K562 (cell line): ENCODE data around the gene BRPF1.

Experiments
- BACH1 ChIP-seq: fragments of 200-800 bp; sonication (Bioruptor generic); IDR thresholded peaks from 2 replicates; pipeline ENCODE4 v1.6.1; 2016; ENCODE audit warnings: missing genetic modification characterization, missing compliant biosample characterization
- BHLHE40 ChIP-seq: IDR thresholded peaks from 2 replicates; pipeline ENCODE4 v1.6.1; 2011; ENCODE audit warnings: low read length, improper control_type of control experiment
- CTCF ChIP-seq, 3 experiments: IDR thresholded peaks in 2 of 3; conservative IDR thresholded peaks in 1 of 3; 2 replicates each; pipeline ENCODE4 v1.5.1; 2011 to 2012; ENCODE audit warnings: low read length in 3 of 3, mild to moderate bottlenecking in 3 of 3, control low read depth in 2 of 3, improper control_type of control experiment in 1 of 3, inconsistent platforms in 1 of 3, low read depth in 1 of 3, mixed read lengths in 1 of 3, moderate library complexity in 1 of 3; ENCODE audit not compliant: insufficient read depth in 2 of 3
- MYC ChIP-seq, 2 experiments: fragments of 250-450 bp in 1 of 2; sonication (Bioruptor Pico) in 1 of 2; IDR thresholded peaks; 2 replicates each; pipeline versions ENCODE4 v1.5.1 to v1.6.1; 2012 to 2021; ENCODE audit warnings: low read depth in 2 of 2, borderline replicate concordance in 1 of 2, improper control_type of control experiment in 1 of 2, low read length in 1 of 2, mild to moderate bottlenecking in 1 of 2, moderate library complexity in 1 of 2
- RBM15 ChIP-seq: fragments of 200-400 bp; formaldehyde crosslinking; IDR thresholded peaks from 2 replicates; pipeline ENCODE4 v1.6.1; 2018; ENCODE audit warnings: mild to moderate bottlenecking, low read length, moderate library complexity; ENCODE audit not compliant: insufficient read depth
- RCOR1 ChIP-seq, 2 experiments: IDR thresholded peaks; 2 replicates each; pipeline ENCODE4 v1.6.1; 2012; ENCODE audit warnings: low read depth in 2 of 2, low read length in 2 of 2, borderline replicate concordance in 1 of 2, improper control_type of control experiment in 1 of 2
- SMC3 ChIP-seq: conservative IDR thresholded peaks from 2 replicates; pipeline ENCODE4 v1.6.1; 2011; ENCODE audit warnings: low read depth, low read length, improper control_type of control experiment; ENCODE audit not compliant: insufficient read depth
- TSHZ1 ChIP-seq: fragments of 250-450 bp; sonication (Bioruptor Pico); IDR thresholded peaks from 2 replicates; pipeline ENCODE4 v1.4.0; 2020; ENCODE audit warnings: mild to moderate bottlenecking, moderate library complexity
- YBX1 ChIP-seq: fragments of 450-650 bp; IDR thresholded peaks from 2 replicates; pipeline ENCODE4 v1.7.1; 2016; ENCODE audit warnings: mild to moderate bottlenecking
- ZBTB49 ChIP-seq: sonication (generic); formaldehyde crosslinking; IDR thresholded peaks from 2 replicates; pipeline ENCODE4 v1.8.0; 2022; ENCODE audit warnings: missing genetic modification reagents, mild to moderate bottlenecking, borderline replicate concordance
- ZFX ChIP-seq: sonication (generic); formaldehyde crosslinking; IDR thresholded peaks from 2 replicates; pipeline ENCODE4 v1.8.0; 2022; ENCODE audit warnings: mild to moderate bottlenecking, missing genetic modification reagents, moderate library complexity
- ZNF384 ChIP-seq: IDR thresholded peaks from 2 replicates; pipeline ENCODE4 v1.6.1; 2012; ENCODE audit warnings: low read depth, low read length, improper control_type of control experiment

- TF ChIP-seq YBX1 = no peak
- no peak for TF ChIP-seq RCOR1 (IDR thresholded peaks at IDR 0.05; ENCODE audit: borderline replicate concordance in 1 of 2, low read depth in 2 of 2, low read length in 2 of 2)
- TF ChIP-seq CTCF (IDR thresholded peaks at IDR 0.05 in 2 of 3, conservative IDR thresholded peaks at IDR 0.05 in 1 of 3; ENCODE audit: insufficient read depth in 2 of 3, low read depth in 1 of 3, low read length in 3 of 3) = no peak
- no peak for TF ChIP-seq ZBTB49 (CRISPR knock-in tag)
- no peak for TF ChIP-seq ZFX (CRISPR knock-in tag)
- no peak for TF ChIP-seq RBM15
- no peak for TF ChIP-seq BACH1 (tag)
- TF ChIP-seq SMC3 = no peak
- TF ChIP-seq BHLHE40 = no peak
- no peak for TF ChIP-seq ZNF384
- no peak for TF ChIP-seq TSHZ1 (CRISPR knock-in tag)
- TF ChIP-seq MYC (IDR thresholded peaks at IDR 0.05; ENCODE audit: low read depth, low read length) = no peak
- no peak for TF ChIP-seq MYC (CRISPR knock-in tag; IDR thresholded peaks at IDR 0.05; ENCODE audit: borderline replicate concordance, low read depth)
Measured at GRCh38 chr3:9701711-9702110, 29.8 kb upstream of the BRPF1 start.
